Osteocyte (in vitro differentiated cells): ENCODE results near the gene MEGF6. TPM values are rescaled to one million over a fixed set of nuclear protein-coding genes. Genes with fewer than 3 reads are reported as not detected.

Experiments used
- DNase-seq: peaks from one replicate; pipeline ENCODE4 v3.0.0; 2021; ENCODE audit warnings: mixed read lengths; ENCODE audit not compliant: unreplicated experiment; ENCODE audit errors: extremely low spot score
- H3K27ac Mint-ChIP-seq: one replicate; pipeline ENCODE4 v1.8.0; 2021; ENCODE audit warnings: mild to moderate bottlenecking, mixed read lengths; ENCODE audit not compliant: unreplicated experiment
- H3K27me3 Mint-ChIP-seq: one replicate; pipeline ENCODE4 v1.8.0; 2021; ENCODE audit warnings: mixed read lengths; ENCODE audit not compliant: unreplicated experiment
- H3K36me3 Mint-ChIP-seq: one replicate; pipeline ENCODE4 v1.8.0; 2021; ENCODE audit warnings: mixed read lengths; ENCODE audit not compliant: unreplicated experiment
- H3K4me1 Mint-ChIP-seq: one replicate; pipeline ENCODE4 v1.8.0; 2021; ENCODE audit warnings: mixed read lengths; ENCODE audit not compliant: unreplicated experiment
- H3K4me3 Mint-ChIP-seq: one replicate; pipeline ENCODE4 v1.8.0; 2021; ENCODE audit warnings: mild to moderate bottlenecking, moderate library complexity, mixed read lengths; ENCODE audit not compliant: unreplicated experiment
- H3K9me3 Mint-ChIP-seq: one replicate; pipeline ENCODE4 v1.8.0; 2021; ENCODE audit warnings: mixed read lengths; ENCODE audit not compliant: unreplicated experiment
- CTCF ChIP-seq: fragments of 200-600 bp; sonication (generic); IDR thresholded peaks from 2 replicates; pipeline ENCODE4 v1.5.0; 2021; ENCODE audit warnings: antibody characterized with exemption, mild to moderate bottlenecking, moderate library complexity
- total RNA-seq: library from RNA; stranded (reverse); gene quantifications from 2 replicates; pipeline ENCODE4 v1.2.1, GENCODE V29; 2021

Gene MEGF6
- total RNA-seq, 1 donor from 2014 or later: 255 TPM

GRCh38 chr1:3524556-3525203 is 86.6 kb downstream of the MEGF6 start:
- peaks cover 56% of the 10 kb centered on the region for H3K4me1 Mint-ChIP-seq
- peaks cover 7% of the 10 kb centered on the region for H3K36me3 Mint-ChIP-seq
- no peaks in the 10 kb centered on the region for H3K9me3 Mint-ChIP-seq
- no peak for DNase-seq
- no peak overlapping the region for H3K4me3 Mint-ChIP-seq
- H3K27me3 Mint-ChIP-seq: no peaks in the 10 kb centered on the region
- TF ChIP-seq CTCF: no peak
- H3K27ac Mint-ChIP-seq: peak overlapping the region; percentile 20

- Mint-ChIP-seq H3K4me1 (peaks cover 49% of the 10 kb centered on the region), H3K9me3 (no peaks in the 10 kb centered on the region), H3K27me3 (no peaks in the 10 kb centered on the region), H3K4me3 (no peak overlapping the region), H3K27ac (peak overlapping the region; percentile 20), H3K36me3 (peaks cover 7% of the 10 kb centered on the region)
- no peak for DNase-seq
- no peak for TF ChIP-seq CTCF
Measured at GRCh38 chr1:3523980-3524379, 87.3 kb downstream of the MEGF6 start.

DNA sequence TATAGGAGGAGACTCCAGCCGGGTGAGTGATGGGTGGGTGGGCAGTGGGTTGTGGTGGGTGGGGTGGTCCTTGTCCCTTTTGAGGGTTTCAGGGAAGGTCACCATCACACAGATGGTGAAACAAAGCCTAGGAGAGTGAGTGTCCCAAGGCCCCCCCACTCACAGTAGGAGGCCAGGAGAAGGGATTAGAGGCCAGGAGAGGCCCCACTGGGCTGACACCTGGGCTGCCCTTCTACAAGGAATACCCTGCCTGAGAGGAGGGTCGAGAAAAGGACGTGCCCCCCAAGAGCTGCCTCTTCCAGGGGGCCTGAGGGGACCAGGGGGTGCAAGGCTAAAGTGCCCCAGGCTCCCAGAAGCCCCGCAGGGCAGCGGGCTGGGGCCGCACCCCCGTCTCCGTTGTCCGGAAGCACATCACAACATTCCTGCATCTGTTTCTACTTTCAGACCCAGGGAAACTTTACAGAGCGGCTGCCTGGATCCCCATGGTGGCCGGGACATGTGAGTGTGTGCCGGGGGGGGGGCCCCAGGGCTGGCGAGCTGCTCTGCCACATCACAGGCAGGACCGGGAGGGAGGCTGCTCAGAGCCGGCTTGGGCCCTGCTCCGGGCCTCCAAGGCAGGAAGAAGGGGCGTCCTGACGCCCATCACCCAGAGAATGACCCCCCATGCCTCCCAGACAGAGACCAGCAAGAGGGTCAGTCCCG is 88.6 kb downstream of the MEGF6 start:
- H3K4me3 Mint-ChIP-seq: no peak overlapping the region
- no peaks in the 10 kb centered on the region for H3K27me3 Mint-ChIP-seq
- peaks cover 40% of the 10 kb centered on the region for H3K4me1 Mint-ChIP-seq
- H3K9me3 Mint-ChIP-seq: no peaks in the 10 kb centered on the region
- peak overlapping the region; percentile 64 for H3K27ac Mint-ChIP-seq
- TF ChIP-seq CTCF: no peak
- peak; percentile 91 for DNase-seq
- H3K36me3 Mint-ChIP-seq: peaks cover 4% of the 10 kb centered on the region

- no peak overlapping the region for H3K4me3 Mint-ChIP-seq
- peaks cover 3% of the 10 kb centered on the region for H3K36me3 Mint-ChIP-seq
- no peaks in the 10 kb centered on the region for H3K9me3 Mint-ChIP-seq
- peaks cover 39% of the 10 kb centered on the region for H3K4me1 Mint-ChIP-seq
- no peak for DNase-seq
- TF ChIP-seq CTCF: no peak
- H3K27ac Mint-ChIP-seq: no peak overlapping the region
- H3K27me3 Mint-ChIP-seq: no peaks in the 10 kb centered on the region
Measured at GRCh38 chr1:3522112-3522511, 89.2 kb downstream of the MEGF6 start.

GRCh38 chr1:3521426-3521825 is 89.9 kb downstream of the MEGF6 start:
- H3K4me3 Mint-ChIP-seq: no peak overlapping the region
- no peaks in the 10 kb centered on the region for H3K9me3 Mint-ChIP-seq
- no peak for DNase-seq
- peaks cover 3% of the 10 kb centered on the region for H3K36me3 Mint-ChIP-seq
- no peak for TF ChIP-seq CTCF
- peaks cover 43% of the 10 kb centered on the region for H3K4me1 Mint-ChIP-seq
- H3K27ac Mint-ChIP-seq: no peak overlapping the region
- H3K27me3 Mint-ChIP-seq: no peaks in the 10 kb centered on the region
